DOHH2 (cell line): Measurements from ENCODE around the gene SLC25A13.

ENCODE experiments used
- CTCF ChIP-seq: fragments of 200-600 bp; sonication (generic); IDR thresholded peaks from one replicate; pipeline ENCODE4 v1.5.1; 2014; ENCODE audit warnings: antibody characterized with exemption, mild to moderate bottlenecking, low read depth, low read length; ENCODE audit not compliant: poor library complexity, severe bottlenecking
- EZH2phosphoT487 ChIP-seq: fragments of 200-600 bp; sonication (generic); IDR thresholded peaks from 2 replicates; pipeline ENCODE4 v1.6.1; 2017; ENCODE audit warnings: borderline replicate concordance, mild to moderate bottlenecking, antibody characterized with exemption, low read length, moderate library complexity, mixed read lengths

DNA sequence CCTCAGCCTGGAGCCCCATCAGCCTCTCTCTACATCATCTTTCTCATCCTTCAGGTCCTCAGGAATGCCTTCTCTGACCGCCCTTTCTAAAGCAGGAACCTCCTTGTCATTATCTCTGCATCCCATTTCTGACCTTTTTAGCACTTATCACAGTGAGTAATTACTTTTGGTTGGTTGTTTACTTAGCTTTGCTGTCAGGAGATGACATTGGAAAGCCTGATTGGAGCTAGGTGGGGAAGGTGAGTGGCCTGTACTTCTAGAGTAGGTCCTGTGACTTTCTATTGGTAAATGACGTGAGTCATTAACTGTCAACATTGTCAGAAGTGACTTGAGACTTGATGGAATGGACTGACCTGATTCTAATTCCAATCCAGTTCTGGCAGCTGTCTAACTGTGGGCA, 9.3 kb upstream of the SLC25A13 start:
- TF ChIP-seq CTCF (no peak), EZH2phosphoT487 (no peak)
